Chondrocyte (in vitro differentiated cells): ENCODE data around the gene MX2. TPM values are rescaled to one million over a fixed set of nuclear protein-coding genes. Genes with fewer than 3 reads are reported as not detected.

Source experiments
- DNase-seq: peaks from one replicate; pipeline ENCODE4 v3.0.0; 2021; ENCODE audit warnings: mixed read lengths, low spot score
- H3K27ac Mint-ChIP-seq: one replicate; pipeline ENCODE4 v1.8.0; 2021; ENCODE audit warnings: mild to moderate bottlenecking, moderate library complexity, mixed read lengths; ENCODE audit not compliant: unreplicated experiment
- H3K27me3 Mint-ChIP-seq: 2 replicates; pipeline ENCODE4 v1.8.0; 2021; ENCODE audit warnings: low read depth, mixed read lengths
- H3K36me3 Mint-ChIP-seq: 2 replicates; pipeline ENCODE4 v1.8.0; 2021; ENCODE audit warnings: low read depth, mixed read lengths
- H3K4me1 Mint-ChIP-seq: 2 replicates; pipeline ENCODE4 v1.8.0; 2021; ENCODE audit warnings: low read depth, mild to moderate bottlenecking, mixed read lengths
- H3K4me3 Mint-ChIP-seq: one replicate; pipeline ENCODE4 v1.8.0; 2021; ENCODE audit warnings: mild to moderate bottlenecking, moderate library complexity, mixed read lengths; ENCODE audit not compliant: unreplicated experiment
- H3K9me3 Mint-ChIP-seq: 2 replicates; pipeline ENCODE4 v1.8.0; 2021; ENCODE audit warnings: low read depth, mixed read lengths
- total RNA-seq: library from RNA; stranded (reverse); gene quantifications from 3 replicates; pipeline ENCODE4 v1.2.1, GENCODE V29; 2021
- TF ChIP-seq, protein P1 (sequence below): fragments of 200-600 bp; sonication (generic); IDR thresholded peaks from 2 replicates; pipeline ENCODE4 v1.5.0; 2021; ENCODE audit warnings: antibody characterized with exemption, mild to moderate bottlenecking, moderate library complexity

MX2 gene
- total RNA-seq, 1 donor from 2014 or later: not detected

DNA sequence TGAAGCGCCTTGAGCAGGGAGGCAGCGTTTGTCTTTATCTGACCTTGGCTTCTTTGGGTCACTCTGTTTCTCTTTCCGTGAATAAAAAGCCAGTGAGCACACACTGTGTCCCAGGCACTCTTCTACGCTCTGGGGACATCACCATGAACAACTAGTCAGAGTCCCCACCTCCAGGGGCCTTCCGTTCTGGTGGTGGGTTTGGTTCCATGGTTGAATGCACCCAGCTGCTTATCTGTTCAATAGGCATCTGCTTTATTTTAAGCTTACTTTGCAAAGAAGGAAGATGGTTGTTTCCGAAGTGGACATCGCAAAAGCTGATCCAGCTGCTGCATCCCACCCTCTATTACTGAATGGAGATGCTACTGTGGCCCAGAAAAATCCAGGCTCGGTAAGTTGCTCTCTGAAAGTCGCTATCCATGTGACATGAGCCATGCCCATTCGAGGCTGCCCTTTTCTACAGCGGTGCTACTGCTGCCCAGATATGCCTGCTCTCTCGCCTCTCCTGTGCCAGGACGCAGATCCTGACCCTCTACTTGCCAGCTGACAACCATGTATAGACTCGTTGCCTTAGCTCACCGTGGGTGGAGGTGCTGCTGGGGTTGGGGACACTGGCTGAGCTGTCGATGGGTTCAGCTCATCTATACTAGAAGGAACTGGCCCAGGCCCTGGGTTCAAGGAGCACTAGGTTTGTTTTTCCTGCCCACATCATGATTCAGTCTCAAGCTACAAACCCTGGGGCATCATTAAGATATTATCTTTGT lies 70.1 kb downstream of the MX2 start:
- peaks cover 12% of the 10 kb centered on the region for H3K9me3 Mint-ChIP-seq
- no peak for DNase-seq
- H3K27me3 Mint-ChIP-seq: peaks cover 2% of the 10 kb centered on the region
- no peaks in the 10 kb centered on the region for H3K4me1 Mint-ChIP-seq
- no peak overlapping the region for H3K4me3 Mint-ChIP-seq
- TF ChIP-seq, protein P1, sequence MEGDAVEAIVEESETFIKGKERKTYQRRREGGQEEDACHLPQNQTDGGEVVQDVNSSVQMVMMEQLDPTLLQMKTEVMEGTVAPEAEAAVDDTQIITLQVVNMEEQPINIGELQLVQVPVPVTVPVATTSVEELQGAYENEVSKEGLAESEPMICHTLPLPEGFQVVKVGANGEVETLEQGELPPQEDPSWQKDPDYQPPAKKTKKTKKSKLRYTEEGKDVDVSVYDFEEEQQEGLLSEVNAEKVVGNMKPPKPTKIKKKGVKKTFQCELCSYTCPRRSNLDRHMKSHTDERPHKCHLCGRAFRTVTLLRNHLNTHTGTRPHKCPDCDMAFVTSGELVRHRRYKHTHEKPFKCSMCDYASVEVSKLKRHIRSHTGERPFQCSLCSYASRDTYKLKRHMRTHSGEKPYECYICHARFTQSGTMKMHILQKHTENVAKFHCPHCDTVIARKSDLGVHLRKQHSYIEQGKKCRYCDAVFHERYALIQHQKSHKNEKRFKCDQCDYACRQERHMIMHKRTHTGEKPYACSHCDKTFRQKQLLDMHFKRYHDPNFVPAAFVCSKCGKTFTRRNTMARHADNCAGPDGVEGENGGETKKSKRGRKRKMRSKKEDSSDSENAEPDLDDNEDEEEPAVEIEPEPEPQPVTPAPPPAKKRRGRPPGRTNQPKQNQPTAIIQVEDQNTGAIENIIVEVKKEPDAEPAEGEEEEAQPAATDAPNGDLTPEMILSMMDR: no peak
- no peak overlapping the region for H3K27ac Mint-ChIP-seq
- H3K36me3 Mint-ChIP-seq: peaks cover 9% of the 10 kb centered on the region

DNA sequence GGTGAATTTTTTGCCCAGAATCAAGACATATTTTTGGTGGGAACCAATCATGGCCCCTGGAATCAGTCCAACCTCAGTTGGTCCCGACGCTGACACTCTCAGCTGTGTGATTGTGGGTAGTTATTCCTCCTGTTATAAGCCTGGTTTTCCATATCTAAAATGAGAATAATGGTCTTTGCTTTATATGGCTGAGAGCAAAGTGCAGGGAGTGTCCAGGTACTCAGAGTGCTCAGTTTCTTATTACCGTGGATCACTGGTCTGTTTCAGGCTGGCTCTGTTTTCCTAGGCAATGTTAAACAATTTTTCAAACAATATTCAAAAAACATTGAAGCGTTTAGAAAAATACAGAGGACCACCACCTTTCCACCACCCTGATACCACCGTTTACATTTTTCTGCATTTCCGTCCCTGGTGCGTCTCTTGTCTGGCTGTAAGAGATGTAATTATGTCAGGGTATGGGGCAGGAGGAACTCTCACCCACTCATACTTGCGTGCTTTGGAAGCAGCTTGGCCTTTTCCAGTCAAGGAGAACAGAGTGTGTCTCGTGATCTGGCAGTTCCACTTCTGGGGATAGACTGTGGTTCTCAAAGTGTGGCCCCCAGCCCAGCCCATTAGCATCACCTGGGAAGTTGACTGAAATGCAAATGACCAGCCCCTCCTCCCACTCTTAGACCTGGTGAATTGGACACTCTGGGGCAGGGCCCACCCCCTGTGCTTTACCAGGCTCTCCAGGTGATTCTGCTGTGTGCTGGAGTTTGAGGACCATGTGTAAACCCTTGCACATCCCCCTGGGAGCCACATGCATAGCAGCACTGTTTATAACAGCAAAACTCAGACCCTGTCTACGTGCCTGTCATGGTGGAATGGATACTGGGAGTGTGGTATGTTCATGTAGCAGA lies 71.0 kb downstream of the MX2 start:
- Mint-ChIP-seq H3K27ac (no peak overlapping the region), H3K4me1 (no peaks in the 10 kb centered on the region), H3K9me3 (peaks cover 12% of the 10 kb centered on the region), H3K27me3 (peaks cover 2% of the 10 kb centered on the region), H3K4me3 (no peak overlapping the region), H3K36me3 (peaks cover 9% of the 10 kb centered on the region)
- DNase-seq: no peak
- TF ChIP-seq, protein P1: no peak

DNA sequence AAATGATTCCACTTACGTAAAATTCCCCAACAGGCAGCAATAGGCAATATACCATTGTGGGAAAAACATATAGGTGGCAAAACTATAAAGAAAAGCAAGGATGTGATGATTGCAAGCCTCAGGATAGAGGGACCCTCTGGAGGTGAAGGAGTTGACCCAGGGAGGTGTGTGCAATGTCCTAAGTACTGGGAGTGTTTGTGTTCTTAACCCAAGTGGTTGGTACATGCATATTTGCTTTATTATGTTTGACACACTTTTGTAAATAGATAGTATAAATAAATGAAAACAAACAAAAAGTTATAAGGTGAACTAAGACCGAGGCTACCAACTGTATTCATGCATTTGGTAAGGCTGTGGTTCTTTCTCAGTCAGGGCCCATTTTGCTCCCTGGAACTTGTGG lies 71.7 kb downstream of the MX2 start:
- peaks cover 9% of the 10 kb centered on the region for H3K36me3 Mint-ChIP-seq
- peaks cover 12% of the 10 kb centered on the region for H3K9me3 Mint-ChIP-seq
- no peak overlapping the region for H3K27ac Mint-ChIP-seq
- no peaks in the 10 kb centered on the region for H3K4me1 Mint-ChIP-seq
- H3K27me3 Mint-ChIP-seq: no peaks in the 10 kb centered on the region
- no peak for DNase-seq
- H3K4me3 Mint-ChIP-seq: no peak overlapping the region
- TF ChIP-seq, protein P1: no peak

DNA sequence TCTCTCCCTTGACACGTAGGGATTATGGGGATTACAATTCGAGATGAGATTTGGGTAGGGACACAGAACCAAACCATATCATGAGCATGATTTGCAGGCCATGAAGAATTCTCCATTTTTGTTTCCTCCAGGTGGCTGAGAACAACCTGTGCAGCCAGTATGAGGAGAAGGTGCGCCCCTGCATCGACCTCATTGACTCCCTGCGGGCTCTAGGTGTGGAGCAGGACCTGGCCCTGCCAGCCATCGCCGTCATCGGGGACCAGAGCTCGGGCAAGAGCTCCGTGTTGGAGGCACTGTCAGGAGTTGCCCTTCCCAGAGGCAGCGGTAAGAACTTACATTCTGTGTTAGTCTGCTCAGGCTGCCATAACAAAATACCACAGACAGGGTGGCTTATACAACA lies 73.9 kb downstream of the MX2 start:
- Mint-ChIP-seq H3K4me1 (no peaks in the 10 kb centered on the region), H3K27me3 (no peaks in the 10 kb centered on the region), H3K27ac (no peak overlapping the region), H3K36me3 (peaks cover 9% of the 10 kb centered on the region), H3K9me3 (peaks cover 12% of the 10 kb centered on the region), H3K4me3 (no peak overlapping the region)
- TF ChIP-seq, protein P1: no peak
- no peak for DNase-seq

DNA sequence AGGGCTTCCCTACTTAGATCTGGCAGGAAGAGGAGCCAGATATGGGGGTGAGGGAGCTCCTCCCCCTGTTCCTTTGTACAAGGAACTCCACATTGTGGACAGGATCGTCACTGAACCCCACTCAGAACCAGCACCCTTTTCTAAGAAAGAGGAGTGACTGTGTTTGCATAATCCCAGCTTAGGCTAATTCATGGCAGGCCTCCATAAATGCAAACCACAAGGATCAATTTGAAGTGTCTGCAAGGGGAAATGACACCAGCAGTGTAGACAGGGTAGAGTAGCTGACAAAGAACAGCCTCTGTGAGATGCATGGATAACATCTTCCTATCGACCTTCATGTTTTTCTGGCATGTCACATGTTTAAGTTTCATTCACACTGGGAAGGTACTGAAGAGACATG lies 75.9 kb downstream of the MX2 start:
- no peaks in the 10 kb centered on the region for H3K27me3 Mint-ChIP-seq
- no peak overlapping the region for H3K4me3 Mint-ChIP-seq

More for the DNA sequence above, 75.9 kb downstream of the MX2 start:
- TF ChIP-seq, protein P1: no peak
- no peaks in the 10 kb centered on the region for H3K4me1 Mint-ChIP-seq
- H3K27ac Mint-ChIP-seq: no peak overlapping the region
- H3K36me3 Mint-ChIP-seq: peaks cover 9% of the 10 kb centered on the region
- H3K9me3 Mint-ChIP-seq: peaks cover 12% of the 10 kb centered on the region
- DNase-seq: no peak
